Measurements from ENCODE around the gene FCN2.

The FCN2 gene

DNA sequence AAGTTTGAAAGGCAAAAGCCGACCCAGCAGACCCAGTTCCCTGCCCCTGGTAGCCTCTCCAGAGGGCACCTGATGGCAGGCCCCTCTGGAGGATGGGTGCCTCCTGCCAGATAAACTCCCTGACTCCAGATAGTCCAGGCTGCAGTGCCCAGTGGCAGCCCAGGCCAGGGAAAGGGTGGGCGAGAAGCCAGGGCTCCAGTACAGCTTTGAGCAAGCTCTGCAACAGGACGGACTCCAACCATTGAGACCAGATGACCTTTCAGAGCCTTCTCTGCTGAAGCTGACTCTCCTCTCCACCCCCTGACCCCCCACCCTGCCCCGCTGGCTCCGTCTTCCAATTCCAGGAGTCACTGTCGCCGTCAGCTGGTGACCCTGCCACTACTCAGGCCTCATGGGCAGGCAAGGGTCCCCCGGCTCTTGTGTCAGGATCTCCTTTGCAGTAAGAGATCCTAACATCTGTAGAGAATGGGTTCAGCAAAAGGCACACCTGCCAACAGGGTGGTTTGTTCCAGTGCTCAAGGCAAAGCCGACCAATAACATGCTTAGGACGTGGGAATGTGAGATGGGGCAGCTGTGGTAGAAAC is 52.6 kb downstream of the FCN2 start:
- no peak for DNase-seq (ENCODE audit: low spot score)

DNA sequence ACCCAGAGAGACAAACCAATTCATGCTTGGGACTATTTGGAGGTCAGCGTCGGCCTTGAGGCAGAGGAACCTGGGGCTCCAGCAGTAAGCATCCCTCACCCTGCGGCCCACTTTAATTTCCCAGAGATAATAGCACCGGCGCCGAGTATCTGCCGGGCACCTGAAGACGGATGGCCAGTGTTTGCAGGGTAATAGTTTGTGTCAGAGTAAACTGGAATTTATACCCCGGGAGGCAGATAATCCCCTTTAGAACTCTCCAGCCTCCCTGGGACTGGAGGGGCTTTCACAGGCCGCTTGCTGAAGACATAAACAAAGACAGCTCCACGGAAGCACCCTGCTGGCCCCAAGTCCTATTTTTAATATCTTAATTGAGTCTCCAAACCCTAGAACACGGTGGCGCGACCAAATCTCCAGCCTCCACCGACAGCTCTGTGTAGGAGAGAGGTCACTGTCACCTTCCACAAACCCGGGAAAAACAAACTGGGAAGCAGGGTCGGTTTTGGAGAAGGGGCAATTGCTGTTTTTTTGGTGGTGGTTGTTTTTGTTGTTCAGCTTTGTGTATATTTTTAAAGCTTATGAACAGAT is 54.5 kb downstream of the FCN2 start:
- DNase-seq (ENCODE audit: low spot score), result no peak

DNA sequence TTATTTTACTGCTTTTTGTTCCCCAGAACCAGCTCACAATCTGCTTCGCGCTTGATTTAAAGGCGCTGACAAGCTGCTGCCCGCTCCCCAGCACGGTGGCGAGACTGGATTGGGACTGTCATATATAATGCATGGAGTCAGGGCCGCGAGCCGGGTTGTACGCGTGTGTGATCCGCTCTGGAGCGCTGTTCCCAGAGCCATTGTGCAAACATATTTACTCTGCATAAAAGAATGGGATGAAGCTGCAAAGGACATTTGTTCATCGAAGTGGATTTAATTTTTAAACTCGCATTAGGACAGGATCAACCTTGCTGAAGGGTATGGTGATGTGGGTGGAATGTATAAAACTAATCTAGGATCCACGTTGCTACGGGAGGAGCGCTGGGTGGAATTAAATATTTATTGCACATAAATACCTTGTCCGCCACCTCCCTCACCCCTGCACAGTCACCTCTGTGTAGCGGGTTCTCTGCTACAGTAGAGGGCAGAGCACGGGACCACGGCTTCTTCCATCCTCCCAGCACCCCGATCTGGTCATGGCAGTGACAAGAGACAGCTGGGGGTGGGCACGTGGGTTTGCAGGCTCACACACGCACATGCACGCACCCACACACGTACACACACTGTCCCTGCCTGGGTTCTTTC is 55.2 kb downstream of the FCN2 start:
- DNase-seq (ENCODE audit: low spot score), result no peak

- peak; percentile 25 for DNase-seq (ENCODE audit: low spot score)
Measured at GRCh38 chr9:134936346-134937163, 55.9 kb downstream of the FCN2 start.

All from Ammon's horn (tissue), 1 donor.